Activated CD4-positive, CD25-positive, alpha-beta regulatory T cell (primary cell): ENCODE measurements around the gene JHY.

Experiments
- DNase-seq, 4 experiments: peaks; one replicate each; lab custom pipeline; 2025; lab: John Stamatoyannopoulos, UW

The JHY gene

GRCh38 chr11:122871302-122871701, 11.3 kb upstream of the JHY start:
- DNase-seq, result no peak

GRCh38 chr11:122872046-122872445, 10.5 kb upstream of the JHY start:
- DNase-seq, result no peak

- no peak for DNase-seq
Measured at GRCh38 chr11:122874991-122875390, 7.6 kb upstream of the JHY start.

GRCh38 chr11:122877732-122878131, 4.8 kb upstream of the JHY start:
- no peak for DNase-seq

GRCh38 chr11:122879785-122880184, 2.8 kb upstream of the JHY start:
- DNase-seq, result no peak

GRCh38 chr11:122882857-122883645, 492 bp downstream of the JHY start:
- DNase-seq, result peak; percentile 8 to 21 (median 15)

- no peak for DNase-seq
Measured at GRCh38 chr11:122883646-122883979, 1.1 kb downstream of the JHY start.

- DNase-seq, result no peak
Measured at GRCh38 chr11:122888162-122888561, 5.6 kb downstream of the JHY start.

GRCh38 chr11:122893131-122893530, 10.6 kb downstream of the JHY start:
- no peak for DNase-seq

- no peak for DNase-seq
Measured at GRCh38 chr11:122895563-122895962, 13.0 kb downstream of the JHY start.

GRCh38 chr11:122897606-122898210, 15.1 kb downstream of the JHY start:
- no peak for DNase-seq

GRCh38 chr11:122898799-122899198, 16.2 kb downstream of the JHY start:
- no peak for DNase-seq

- no peak for DNase-seq
Measured at GRCh38 chr11:122900587-122901202, 18.1 kb downstream of the JHY start.

GRCh38 chr11:122902951-122903350, 20.4 kb downstream of the JHY start:
- no peak for DNase-seq

GRCh38 chr11:122910775-122911174, 28.2 kb downstream of the JHY start:
- no peak for DNase-seq

GRCh38 chr11:122917311-122917710, 34.8 kb downstream of the JHY start:
- DNase-seq, result no peak

- DNase-seq, result no peak
Measured at GRCh38 chr11:122918734-122919133, 36.2 kb downstream of the JHY start.

GRCh38 chr11:122920579-122920978, 38.0 kb downstream of the JHY start:
- DNase-seq, result no peak

GRCh38 chr11:122922893-122923292, 40.3 kb downstream of the JHY start:
- DNase-seq, result no peak

GRCh38 chr11:122923302-122923701, 40.7 kb downstream of the JHY start:
- DNase-seq, result no peak

GRCh38 chr11:122931510-122931909, 49.0 kb downstream of the JHY start:
- DNase-seq, result no peak

- no peak for DNase-seq
Measured at GRCh38 chr11:122933416-122933815, 50.9 kb downstream of the JHY start.

GRCh38 chr11:122937983-122938382, 55.4 kb downstream of the JHY start:
- no peak for DNase-seq
